Measurements from ENCODE around the gene GH1. TPM values are rescaled to one million over a fixed set of nuclear protein-coding genes. Genes with fewer than 3 reads are reported as not detected.
"Not testable (repeated sequence)": the region's sequence is repeated elsewhere in the genome, so short reads cannot be mapped to it uniquely, and the experiment has no call there.

Gene GH1
- total RNA-seq, 1 experiment from 2014 or later = not detected

- H3K4me3 Mint-ChIP-seq; H3K27ac Mint-ChIP-seq; H3K9ac ChIP-seq (ENCODE audit: extremely low read depth, insufficient read length, low read length); H3K9me3 Mint-ChIP-seq; H2BK15ac ChIP-seq (ENCODE audit: low read depth, low read length); H3T11ph ChIP-seq (ENCODE audit: low read length); H3K23ac ChIP-seq (ENCODE audit: insufficient read length, low read depth, low read length); H3K27ac ChIP-seq (ENCODE audit: insufficient read length, low read depth, low read length); H3K4me2 ChIP-seq (ENCODE audit: insufficient read depth, insufficient read length, low read length); H3K79me1 ChIP-seq (ENCODE audit: insufficient read depth, low read depth, low read length, poor library complexity, severe bottlenecking); H2BK5ac ChIP-seq (ENCODE audit: insufficient read length, low read length); H4K20me1 ChIP-seq (ENCODE audit: control insufficient read depth, insufficient read depth, insufficient read length); H3K79me2 ChIP-seq (ENCODE audit: insufficient read depth, low read length); H2BK12ac ChIP-seq (ENCODE audit: insufficient read length, low read depth, low read length); H3K27me3 ChIP-seq (ENCODE audit: insufficient read depth, low read length); H3K18ac ChIP-seq (ENCODE audit: insufficient read length, low read depth, low read length); H4K8ac ChIP-seq (replicated peaks; ENCODE audit: insufficient read length, low read depth, low read length); H3K14ac ChIP-seq (ENCODE audit: insufficient read depth, low read length); H4K91ac ChIP-seq (ENCODE audit: insufficient read length, low read depth, low read length); H3K36me3 Mint-ChIP-seq (ENCODE audit: insufficient read depth in 1 of 3, low read depth in 3 of 3); H2BK120ac ChIP-seq (ENCODE audit: low read depth, low read length, poor library complexity, severe bottlenecking); H3K4ac ChIP-seq (ENCODE audit: low read depth, low read length); H3K27me3 Mint-ChIP-seq (ENCODE audit: low read depth); DNase-seq; H2AK5ac ChIP-seq (ENCODE audit: insufficient read length, low read length); H3K4me1 Mint-ChIP-seq; H2BK20ac ChIP-seq (ENCODE audit: low read depth, low read length, poor library complexity, severe bottlenecking); H4K5ac ChIP-seq (ENCODE audit: insufficient read length, low read depth, low read length); H3K23me2 ChIP-seq (ENCODE audit: insufficient read length, low read depth, low read length, poor library complexity, severe bottlenecking); H2AFZ ChIP-seq (ENCODE audit: low read length); H3K56ac ChIP-seq (ENCODE audit: insufficient read length, low read depth, low read length); H3K9me3 ChIP-seq (ENCODE audit: control insufficient read depth, low read depth, low read length); H3K4me1 ChIP-seq (ENCODE audit: insufficient read depth, low read length): not testable (repeated sequence)
- no CpG with 5 or more reads among the region's 9 CpGs for WGBS (ENCODE audit: extremely low coverage, insufficient read length, low lambda C conversion rate)
- TF ChIP-seq, protein P1, sequence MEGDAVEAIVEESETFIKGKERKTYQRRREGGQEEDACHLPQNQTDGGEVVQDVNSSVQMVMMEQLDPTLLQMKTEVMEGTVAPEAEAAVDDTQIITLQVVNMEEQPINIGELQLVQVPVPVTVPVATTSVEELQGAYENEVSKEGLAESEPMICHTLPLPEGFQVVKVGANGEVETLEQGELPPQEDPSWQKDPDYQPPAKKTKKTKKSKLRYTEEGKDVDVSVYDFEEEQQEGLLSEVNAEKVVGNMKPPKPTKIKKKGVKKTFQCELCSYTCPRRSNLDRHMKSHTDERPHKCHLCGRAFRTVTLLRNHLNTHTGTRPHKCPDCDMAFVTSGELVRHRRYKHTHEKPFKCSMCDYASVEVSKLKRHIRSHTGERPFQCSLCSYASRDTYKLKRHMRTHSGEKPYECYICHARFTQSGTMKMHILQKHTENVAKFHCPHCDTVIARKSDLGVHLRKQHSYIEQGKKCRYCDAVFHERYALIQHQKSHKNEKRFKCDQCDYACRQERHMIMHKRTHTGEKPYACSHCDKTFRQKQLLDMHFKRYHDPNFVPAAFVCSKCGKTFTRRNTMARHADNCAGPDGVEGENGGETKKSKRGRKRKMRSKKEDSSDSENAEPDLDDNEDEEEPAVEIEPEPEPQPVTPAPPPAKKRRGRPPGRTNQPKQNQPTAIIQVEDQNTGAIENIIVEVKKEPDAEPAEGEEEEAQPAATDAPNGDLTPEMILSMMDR (conservative IDR thresholded peaks at IDR 0.05) = peak; percentile 58; the same call in 2 of the 3 replicates
Measured at GRCh38 chr17:63869491-63870291, 48.9 kb downstream of the GH1 start.

Other genes with a start within 250 kb of the GH1 start
- 93.5 and 94.4 TPM in 2 replicates for gene LIMD2, start 218.7 kb downstream of the GH1 start, total RNA-seq (2021)
- gene STRADA, start 177.0 kb downstream of the GH1 start, total RNA-seq (2021) = 34.5 and 35.0 TPM in 2 replicates
- 79.4 and 79.6 TPM in 2 replicates for gene CCDC47, start 145.2 kb downstream of the GH1 start, total RNA-seq (2021)
- 184 and 187 TPM in 2 replicates for gene DDX42, start 144.7 kb downstream of the GH1 start, total RNA-seq (2021)
- 178 and 183 TPM in 2 replicates for gene PSMC5, start 91.4 kb downstream of the GH1 start, total RNA-seq (2021)
- 77.5 and 80.3 TPM in 2 replicates for gene FTSJ3, start 91.2 kb downstream of the GH1 start, total RNA-seq (2021)
- 68.9 and 71.4 TPM in 2 replicates for gene SMARCD2, start 76.2 kb downstream of the GH1 start, total RNA-seq (2021)
- gene CSH2, start 45.2 kb downstream of the GH1 start, total RNA-seq (2021) = not detected in 2 replicates
- gene GH2, start 36.9 kb downstream of the GH1 start, total RNA-seq (2021) = 0.50 and 0.77 TPM in 2 replicates
- not detected in 2 replicates for gene CSH1, start 22.3 kb downstream of the GH1 start, total RNA-seq (2021)
- gene CSHL1, start 7.6 kb downstream of the GH1 start, total RNA-seq (2021) = not detected in 2 replicates
- gene CD79B, start 13.5 kb upstream of the GH1 start, total RNA-seq (2021) = 0.96 and 1.4 TPM in 2 replicates
- gene SCN4A, start 54.1 kb upstream of the GH1 start, total RNA-seq (2021) = 5.0 and 5.8 TPM in 2 replicates
- gene PRR29, start 79.5 kb upstream of the GH1 start, total RNA-seq (2021) = 0.87 and 1.5 TPM in 2 replicates
- gene ICAM2, start 101.8 kb upstream of the GH1 start, total RNA-seq (2021) = 0.28 and 0.35 TPM in 2 replicates
- 4.4 and 5.0 TPM in 2 replicates for gene ERN1, start 211.3 kb upstream of the GH1 start, total RNA-seq (2021)